HL-60 (cell line): ENCODE results near the gene TPCN2.

Experiments used
- POLR2AphosphoS5 ChIP-seq: IDR thresholded peaks from 2 replicates; pipeline ENCODE4 v1.6.1; 2012; ENCODE audit warnings: low read depth
- TF ChIP-seq, protein P1 (sequence below): IDR thresholded peaks from one replicate; pipeline ENCODE4 v1.5.1; 2011; ENCODE audit warnings: low read length, control low read depth, inconsistent platforms; ENCODE audit not compliant: insufficient read depth

DNA sequence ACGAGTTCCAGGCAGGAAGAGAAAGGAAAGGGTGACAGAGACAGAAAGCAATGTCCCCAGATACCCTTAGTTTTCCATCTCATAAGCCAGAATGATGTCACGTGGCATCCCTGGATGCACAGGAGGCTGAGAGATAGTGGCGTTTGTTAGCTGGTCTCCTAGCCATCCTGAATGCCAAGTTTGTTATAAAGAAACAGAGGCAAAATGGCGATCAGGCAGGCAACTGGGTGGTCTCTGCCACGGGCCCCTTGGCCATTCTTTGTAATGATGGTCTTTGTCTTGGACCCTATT lies 112.3 kb downstream of the TPCN2 start:
- TF ChIP-seq, protein P1, sequence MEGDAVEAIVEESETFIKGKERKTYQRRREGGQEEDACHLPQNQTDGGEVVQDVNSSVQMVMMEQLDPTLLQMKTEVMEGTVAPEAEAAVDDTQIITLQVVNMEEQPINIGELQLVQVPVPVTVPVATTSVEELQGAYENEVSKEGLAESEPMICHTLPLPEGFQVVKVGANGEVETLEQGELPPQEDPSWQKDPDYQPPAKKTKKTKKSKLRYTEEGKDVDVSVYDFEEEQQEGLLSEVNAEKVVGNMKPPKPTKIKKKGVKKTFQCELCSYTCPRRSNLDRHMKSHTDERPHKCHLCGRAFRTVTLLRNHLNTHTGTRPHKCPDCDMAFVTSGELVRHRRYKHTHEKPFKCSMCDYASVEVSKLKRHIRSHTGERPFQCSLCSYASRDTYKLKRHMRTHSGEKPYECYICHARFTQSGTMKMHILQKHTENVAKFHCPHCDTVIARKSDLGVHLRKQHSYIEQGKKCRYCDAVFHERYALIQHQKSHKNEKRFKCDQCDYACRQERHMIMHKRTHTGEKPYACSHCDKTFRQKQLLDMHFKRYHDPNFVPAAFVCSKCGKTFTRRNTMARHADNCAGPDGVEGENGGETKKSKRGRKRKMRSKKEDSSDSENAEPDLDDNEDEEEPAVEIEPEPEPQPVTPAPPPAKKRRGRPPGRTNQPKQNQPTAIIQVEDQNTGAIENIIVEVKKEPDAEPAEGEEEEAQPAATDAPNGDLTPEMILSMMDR, result no peak
- TF ChIP-seq POLR2AphosphoS5, result no peak
